CD1c-positive myeloid dendritic cell (primary cell): ENCODE results near the gene F12.

Experiments used
- DNase-seq: peaks from one replicate; pipeline ENCODE4 v3.0.0-alpha.2; 2016; ENCODE audit errors: extremely low spot score

Gene F12

DNA sequence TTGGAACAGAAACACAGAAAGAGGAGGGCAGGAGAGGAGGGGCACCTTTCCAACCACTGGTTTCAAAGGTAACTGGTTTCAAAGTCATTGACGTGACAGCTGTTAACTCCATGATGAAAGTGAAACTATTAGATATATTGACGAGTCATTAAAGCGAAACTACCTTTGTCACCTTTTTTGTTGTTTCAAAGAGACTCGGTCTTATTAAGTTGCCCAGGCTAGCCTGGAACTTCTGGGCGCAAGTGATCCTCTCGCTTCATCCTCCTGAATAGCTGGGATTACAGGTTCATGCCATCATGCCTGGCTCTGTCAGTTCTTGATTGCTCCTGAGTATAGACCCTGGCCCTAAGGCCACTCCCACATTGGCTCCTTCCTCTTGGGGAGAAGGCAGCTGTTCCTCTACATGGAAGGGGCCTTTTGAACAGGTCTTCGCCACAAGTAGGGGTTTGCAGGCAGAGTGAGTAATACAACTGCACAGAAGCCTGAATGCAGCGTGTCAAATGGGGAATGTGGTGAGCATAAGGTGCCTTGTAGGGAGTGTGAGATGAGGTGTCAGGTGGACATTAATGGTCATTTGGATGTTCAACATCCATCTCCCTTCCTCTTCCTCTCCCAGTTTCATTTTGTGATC lies 3.4 kb upstream of the F12 start:
- peak; percentile 22 for DNase-seq

DNA sequence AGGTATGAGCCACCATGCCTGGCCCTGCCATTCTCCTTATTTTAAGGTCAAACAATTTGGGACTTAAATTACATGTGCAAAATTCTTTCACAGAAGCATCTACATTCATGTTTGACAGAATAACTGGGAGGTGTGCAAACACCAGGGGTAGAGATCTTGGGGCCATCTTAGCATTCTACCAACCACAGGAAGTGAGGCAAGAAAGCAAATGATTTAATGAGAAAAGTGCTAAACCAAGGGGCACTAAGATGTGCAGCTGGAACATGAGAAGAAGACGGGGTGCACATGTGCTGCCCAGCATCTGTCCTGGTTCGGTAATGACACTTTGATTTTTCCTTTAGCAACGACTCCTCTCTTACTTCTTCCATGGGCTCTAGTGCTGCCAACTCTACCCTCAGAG lies 1.2 kb upstream of the F12 start:
- DNase-seq = no peak

DNA sequence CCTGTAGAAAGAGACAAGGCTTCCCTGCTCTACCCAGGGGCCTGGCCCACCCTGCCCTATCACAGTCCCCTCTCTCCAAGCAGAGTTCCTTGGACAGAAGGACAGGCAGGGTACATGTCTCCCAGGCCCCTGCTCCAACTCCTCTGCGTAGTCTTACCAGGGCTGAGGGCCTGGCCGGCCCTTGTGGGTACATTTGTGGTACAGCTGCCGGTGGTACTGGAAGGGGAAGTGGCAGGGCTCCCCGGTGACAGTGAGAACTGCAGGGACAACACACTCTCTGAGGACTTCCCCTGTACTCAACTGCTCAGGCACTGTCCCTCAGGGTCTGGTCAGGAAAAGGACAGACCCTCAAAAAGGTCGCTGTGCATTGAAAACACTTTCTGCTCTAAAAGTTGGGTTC lies 3.6 kb downstream of the F12 start:
- peak; percentile 77 for DNase-seq

DNA sequence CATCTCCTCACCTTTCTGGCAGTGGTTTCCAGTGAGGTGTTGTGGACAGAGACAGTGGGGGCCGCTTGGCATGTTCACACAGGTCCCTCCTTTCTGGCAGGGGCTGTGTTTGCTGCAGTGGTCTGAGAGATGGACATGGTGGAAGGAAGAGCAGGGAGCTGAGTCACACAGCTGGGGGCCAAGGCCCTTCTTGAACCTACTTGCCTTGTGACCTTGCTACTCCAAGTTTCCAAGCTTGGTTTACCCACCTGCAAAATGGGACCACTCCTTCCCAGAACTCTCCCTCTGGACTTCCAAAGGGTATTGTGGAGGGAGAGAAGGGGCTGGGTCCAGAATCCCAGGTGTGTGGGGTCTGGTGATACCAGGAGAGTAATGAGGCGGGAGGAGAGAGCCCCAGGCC lies 4.1 kb downstream of the F12 start:
- DNase-seq = no peak

DNA sequence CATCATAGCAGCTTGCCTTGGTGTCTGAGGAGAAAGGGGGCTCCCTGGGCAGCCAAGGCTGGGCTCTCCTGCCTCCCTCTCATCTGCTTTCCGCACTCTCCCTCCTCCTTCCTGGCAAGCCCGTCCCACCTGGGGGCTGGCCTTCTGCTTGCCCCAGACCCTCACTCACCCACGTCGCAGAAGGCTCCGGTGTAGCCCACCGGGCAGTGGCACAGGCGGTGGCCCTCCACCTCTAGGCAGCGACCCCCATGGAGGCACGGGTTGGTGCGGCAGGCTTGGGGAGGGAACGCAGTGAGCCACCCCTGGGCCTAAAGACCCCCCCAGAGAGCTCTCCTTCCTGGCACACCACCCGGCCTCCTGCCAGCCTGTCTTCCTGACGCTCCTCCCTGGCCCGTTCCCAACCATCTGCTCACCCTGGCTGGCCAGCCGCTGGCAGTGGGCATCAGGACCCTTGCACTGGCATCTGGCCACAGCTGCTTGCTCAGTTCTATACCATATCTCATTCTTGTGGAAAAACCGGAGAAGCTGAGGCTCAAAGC lies 4.7 kb downstream of the F12 start:
- DNase-seq = no peak

DNA sequence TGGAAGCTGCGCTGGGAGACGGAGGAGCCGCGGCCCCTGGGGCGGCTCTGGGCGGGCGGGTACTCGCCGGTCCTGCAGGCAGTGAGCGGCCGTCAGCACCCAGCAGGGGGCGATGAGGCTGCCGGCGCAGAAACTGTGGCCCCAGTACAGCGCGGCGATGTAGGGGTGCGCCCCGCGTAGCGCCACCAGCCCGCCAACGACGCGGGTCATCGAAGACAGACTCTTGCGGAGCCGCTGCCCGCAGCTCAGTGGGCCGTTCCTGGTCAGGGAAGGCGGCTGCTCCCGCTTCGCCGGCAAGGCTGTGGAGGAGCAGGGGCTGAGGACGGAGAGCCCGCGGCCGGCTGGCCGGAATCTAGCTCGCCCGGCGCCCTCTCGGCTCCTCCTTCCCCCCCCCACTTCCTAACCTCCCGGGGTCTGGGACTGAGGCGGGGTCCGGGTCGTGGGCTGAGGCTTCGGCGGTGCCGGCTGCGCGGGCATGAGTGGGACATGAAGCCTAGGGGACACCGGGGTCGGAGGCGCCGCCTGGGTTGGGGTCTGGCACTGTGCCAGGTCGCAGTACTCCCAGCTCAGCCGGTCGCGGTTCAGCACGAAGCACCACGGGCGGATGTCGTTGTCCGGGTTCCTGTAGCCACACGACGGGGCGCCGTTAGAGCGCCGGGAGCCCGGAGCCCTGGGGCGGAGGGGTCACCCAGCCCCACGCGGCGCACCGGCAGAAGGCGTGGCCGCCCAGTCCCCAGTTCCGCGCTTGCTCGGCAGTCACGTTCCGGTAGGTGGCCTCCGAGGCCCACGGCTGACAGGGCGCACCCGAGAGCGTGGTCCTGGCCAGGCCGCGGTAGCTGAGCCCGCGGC lies 5.3 kb downstream of the F12 start:
- DNase-seq = peak; percentile 91

DNA sequence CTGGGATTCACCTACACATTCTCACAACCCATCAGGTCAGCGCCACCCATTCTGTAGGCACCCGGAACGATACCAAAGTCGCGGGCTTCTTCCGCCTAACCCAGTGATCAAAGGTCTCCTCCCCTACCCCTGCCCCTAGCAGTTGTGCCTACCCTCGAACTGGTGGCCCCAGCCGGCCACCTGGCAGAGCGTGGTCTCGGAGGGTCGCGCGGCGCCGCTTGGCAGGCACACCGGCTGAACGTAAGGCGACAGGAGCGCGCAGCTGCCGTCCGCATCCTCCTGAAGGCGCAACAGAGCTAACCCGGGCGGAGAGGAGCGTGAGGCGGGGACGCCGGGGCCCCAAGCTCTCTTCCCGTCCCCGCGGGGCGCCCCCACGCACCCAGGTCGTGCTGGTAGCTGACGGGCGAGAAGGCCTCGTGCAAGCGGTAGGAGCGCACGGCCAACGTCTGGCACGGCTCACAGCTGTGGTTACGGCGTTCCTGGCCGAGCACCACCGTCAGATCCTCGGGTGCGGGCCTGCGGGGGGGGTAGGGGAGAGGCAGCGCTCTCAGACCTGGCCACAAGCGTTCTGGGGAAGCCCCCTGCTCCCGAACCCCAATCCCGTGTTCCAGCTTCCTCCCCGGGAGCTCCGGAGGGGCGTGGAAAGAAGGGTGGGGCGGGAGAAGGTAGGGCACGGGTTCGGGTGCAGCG lies 6.1 kb downstream of the F12 start:
- peak; percentile 53 for DNase-seq

DNA sequence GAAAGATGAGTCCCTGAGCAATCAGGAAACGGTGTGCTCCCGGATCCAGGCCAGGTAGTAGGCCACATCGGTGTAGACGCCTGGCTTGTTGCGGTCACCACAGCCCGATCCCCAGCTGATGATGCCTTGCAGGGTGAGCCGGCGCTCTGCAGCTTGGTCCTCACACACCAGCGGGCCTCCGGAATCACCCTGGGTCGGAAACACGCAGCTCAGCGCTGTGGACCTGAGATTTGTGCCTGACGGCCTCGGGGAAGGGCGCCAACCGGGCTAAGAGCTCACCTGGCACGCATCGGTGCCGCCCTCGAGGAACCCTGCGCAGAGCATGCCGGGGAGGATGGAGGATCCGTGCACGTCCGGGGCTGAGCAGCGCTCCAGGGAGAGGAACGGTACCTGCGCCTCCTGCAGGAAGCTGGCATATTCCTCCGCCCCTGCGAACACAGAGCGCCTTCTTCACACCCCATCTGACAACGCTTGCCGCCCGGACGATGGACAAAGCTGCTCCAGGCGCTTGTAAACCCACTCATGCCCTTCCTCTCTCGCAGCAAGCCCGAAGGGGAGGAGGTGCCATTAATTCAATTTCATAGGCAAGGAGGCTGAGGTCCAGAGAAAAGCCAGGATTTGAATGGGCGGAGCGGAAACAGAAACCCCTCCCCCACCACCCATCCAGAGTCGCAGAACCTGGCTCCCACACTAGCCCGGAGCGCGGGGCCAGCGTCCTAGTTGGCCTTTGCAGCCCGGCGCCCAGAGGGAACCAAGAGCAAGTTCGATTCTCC lies 6.9 kb downstream of the F12 start:
- peak; percentile 60 for DNase-seq

DNA sequence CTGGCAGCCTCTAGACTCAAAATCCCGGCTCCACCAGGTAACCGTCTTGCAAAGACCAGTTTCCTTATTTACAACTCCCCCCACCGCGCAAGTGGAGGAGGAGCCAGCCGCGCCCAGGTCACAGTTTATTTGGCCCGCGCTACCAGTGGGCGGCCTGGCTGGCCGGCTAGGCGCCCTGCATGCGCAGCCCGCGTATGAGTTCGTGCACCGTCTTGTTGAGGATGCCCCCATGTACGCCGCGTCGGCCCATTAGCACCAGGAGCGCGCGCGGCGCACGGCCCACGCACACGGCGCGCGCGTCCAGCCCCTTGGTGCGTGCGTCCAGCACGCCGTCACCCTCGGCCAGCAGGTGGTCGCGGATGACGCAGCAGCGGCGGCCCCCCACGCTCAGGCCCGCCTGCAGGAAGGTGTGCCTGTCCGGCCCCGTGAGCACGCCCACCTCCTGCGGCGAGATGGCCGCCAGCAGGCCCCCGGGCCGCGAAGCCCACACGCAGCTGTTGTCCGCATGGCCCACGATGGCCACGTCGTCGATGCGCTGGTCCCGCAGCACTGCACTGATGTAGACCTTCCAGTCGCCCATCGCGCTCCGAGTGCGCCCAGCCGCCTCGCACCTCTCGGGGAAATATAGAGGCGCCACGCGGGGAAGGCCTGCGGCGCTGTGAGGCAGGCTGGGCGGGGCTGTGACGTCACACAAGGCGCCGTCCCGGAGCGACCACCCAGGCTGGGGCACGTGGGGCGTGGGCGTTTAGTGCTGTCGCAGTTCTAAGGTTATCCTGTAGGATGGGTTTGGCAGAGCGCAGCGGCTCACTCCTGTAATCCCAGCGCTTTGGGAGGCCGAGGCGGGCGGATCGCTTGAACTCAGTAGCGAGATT lies 9.1 kb downstream of the F12 start, which contains the start of gene PFN3:
Gene PFN3 (minus strand): TSS at position 665 of the 872 bp plus-strand sequence. CDS start 85 bp downstream, at position 580.
- DNase-seq = no peak

DNA sequence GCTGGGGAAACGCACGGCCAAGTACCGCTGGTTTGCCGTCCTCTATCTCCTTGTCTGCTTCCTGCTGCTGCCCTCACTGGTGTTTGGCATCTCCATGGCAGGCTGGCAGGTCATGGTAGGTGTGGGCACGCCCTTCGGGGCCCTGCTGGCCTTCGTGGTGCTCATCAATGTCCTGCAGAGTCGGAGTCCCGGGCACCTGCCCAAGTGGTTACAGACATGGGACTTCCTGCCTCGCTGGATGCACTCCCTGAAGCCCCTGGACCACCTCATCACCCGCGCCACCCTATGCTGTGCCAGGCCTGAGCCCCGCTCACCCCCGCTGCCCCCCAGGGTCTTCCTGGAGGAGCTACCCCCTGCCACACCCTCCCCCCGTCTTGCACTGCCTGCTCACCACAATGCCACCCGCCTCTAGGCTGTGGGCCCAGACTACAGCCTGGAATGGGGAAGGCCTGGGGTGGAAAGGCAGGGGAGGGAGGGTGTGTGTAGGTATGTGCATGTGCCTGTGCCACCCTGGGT lies 11.4 kb downstream of the F12 start:
- DNase-seq = no peak

DNA sequence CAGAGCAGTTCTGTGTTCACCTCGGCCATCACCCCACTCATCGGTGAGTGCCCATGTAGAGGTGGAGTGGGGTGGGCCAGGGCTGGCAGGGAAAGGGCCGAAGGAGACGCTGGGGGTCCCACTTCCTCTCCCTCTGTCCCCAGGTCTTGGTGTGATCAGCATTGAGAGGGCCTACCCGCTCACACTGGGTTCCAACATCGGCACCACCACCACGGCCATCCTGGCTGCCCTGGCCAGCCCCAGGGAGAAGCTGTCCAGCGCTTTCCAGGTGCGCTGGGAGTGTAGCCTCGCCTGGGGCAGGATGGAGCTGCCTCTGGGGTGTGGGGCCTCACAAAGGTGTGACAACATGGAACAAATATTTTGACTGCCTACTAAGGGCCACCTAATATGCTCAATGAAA lies 12.6 kb downstream of the F12 start:
- DNase-seq = no peak

DNA sequence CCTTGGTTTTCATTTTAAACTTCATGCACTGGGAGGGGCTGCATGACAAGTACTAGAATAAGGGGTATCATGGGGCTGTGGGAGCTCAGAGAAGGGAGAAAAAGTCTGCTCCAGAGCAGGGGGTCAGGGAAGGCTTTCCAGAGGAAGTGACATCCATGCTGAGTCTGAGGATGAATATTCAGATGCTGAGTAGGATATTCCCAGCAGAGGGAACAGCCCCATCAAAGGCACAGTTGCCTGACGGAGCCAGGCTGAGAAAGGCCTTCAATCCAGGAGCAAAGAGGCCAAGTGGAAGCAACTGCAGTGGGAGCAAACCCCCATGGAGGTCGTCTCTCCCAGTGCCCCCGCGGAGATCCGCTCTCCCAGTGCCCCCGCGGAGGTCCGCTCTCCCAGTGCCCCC lies 13.3 kb downstream of the F12 start:
- no peak for DNase-seq

DNA sequence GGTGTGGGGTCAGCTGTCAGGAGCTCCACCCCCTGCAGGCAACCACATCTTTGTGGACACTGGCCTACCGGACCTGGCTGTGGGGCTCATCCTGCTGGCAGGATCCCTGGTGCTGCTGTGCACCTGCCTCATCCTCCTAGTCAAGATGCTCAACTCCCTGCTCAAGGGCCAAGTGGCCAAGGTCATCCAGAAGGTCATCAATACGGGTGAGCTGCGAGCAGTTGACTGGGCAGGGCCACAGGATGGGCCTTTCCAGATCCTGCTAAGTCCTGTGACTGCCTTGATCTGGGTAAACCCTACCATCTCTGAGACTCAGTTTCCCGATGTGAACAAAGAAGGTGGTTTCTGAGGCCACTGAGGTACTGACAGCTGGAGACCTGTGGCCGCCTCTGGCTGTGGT lies 15.4 kb downstream of the F12 start:
- no peak for DNase-seq

DNA sequence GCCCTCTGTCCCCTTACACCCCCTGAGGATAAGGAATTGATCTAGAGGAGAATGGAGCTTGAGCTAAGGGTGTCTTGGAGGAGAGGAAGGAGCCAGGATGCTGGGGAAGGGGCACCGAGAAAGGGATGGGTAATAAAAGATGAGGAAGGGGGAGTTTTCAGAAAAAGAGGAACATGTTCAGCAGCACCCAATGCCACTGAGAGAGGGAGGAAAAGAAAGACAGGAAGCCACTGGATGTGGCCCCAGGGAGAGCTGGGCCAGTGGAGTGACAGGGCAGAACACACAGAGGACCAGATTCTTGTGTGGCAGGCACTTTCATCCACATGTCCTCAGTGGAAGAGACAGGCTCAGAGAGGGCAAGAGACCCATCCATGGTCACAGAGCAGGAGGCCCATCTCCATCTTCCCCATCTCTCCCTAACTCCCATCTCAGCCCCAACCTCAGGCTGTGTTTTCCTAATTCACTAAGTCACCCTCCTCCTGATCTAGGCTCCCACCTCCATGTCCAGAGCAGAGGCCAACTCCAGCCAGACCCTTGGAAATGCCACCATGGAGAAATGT lies 16.1 kb downstream of the F12 start:
- no peak for DNase-seq

DNA sequence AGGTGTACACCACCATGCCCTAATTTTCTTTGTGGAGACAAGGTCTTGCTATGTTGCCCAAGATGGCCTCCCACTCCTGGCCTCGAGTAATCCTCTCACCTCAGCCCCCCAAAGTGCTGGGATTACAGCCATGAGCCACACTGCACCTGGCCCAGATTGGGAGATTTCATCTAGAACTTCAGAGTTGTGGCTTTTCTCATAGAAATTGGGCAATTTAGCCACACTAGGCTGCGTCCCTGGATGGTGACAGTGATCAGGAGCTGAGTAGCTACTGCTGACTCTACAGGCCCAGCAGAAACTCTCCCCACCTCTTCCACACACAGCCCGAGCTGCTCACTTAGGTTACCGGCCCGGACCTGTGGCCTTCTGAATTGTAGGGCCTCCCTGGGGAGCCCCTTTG lies 16.6 kb downstream of the F12 start:
- no peak for DNase-seq

DNA sequence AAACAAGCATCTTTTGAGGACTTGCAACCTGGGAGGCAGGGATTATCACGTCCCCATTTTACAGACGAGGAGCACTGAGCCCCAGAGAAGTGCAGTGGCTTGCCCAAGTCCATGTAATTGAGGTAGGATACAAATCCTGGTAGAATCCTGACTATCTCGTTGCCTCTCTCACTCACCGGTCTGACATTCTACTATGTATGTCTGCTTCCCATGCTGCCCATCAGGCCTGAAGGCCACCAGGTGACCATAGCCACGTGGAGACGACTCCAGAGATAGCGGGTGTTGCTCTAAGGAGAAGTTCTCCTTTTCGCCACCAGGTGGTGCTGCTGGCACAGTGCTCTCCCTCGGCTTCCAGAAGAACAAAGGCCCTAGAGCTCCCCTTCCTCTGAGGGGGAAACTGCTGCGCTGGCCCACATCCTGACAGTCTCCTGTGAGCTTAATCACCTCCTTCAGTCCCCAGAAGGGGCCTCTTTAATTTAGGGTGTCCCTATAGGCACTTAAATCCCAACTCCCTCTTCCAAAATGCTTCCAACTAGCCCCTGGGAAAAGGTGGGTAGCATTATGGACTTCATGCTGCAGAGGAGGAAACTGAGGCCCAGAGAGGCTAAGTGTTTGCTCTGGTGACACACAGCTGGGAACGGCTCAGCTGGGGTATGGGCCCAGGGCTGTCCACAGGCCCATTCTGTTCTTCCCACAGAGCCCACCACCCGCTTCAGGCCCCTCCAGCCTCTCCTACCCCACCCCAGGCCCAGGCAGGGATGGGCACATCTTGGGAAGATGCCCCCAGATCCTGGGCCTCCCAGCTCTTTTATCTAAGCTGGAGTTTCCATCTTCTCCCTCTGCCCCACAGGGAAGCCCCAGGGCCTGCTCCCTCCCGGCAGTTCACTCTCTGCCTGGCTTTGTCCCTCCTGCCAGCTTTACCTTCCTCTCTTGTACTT lies 18.7 kb downstream of the F12 start:
- peak; percentile 92 for DNase-seq

DNA sequence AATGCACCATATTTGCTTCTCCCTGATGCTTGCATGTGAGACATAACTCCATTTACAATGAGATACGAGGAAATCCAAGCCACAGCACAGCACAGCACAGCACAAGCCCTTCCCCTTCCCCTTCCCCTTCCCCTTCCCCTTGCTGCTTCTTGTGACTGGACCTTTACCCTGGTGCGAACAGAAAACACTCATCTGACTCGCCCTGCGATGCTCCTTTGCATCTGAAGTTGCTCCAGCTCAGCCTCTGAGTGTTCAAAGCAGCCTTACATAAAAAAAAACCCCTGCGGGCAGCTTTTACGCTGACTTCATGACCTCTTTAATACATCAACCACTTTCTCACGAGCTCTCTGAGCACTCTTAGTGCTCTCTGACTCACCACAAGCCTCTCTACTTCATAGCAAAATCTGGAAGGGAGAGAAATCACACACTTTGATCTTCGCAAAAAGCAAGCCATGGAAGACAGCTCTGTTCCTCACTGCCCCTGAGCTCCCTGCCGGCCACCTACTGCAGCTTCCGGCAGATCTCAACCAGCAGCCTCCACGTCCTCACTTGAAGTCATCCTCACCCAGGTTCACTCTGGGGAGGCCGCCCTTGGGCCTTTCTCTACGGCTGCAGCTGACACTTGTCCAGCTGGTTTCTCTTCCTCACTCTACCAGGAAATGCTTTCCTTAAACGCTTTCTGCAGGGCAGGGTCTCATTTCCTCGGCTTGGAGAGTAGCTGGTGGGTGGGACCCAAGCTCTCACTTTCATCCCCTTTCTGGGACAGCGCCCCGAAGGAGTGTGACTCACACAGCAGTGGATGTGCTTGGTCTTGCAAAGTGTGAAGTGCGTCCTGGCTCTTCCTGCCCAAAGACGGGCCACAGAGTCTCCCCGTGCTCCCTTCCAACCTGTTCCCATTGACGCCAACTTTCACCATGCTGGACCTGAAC lies 19.9 kb downstream of the F12 start:
- peak; percentile 89 for DNase-seq

DNA sequence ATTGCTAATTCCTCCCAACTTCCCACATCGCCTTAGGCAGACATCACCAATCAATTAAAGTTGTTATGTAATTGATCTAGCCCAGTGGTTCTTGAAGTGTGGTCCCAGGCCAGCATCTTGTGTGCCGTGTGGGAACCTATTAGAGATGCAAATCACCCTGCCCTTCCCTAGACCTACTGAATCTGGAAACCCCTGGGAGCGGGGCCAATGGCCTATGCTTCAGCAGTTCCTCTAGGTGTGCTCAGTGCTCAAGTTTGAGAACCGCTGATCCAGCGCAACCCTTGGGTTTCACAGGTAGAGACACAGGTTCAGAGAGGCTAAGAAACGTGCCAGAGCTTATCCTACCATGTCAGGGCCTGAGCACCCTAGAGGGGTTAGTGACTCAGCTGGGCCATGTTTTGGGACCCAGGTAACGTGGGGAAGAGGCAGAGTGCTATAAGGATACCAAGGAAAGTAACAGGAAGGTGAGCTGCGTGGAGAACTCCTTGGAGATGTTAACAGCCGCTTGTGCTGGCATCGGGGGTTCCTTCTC lies 20.8 kb downstream of the F12 start:
- DNase-seq = no peak
